Panc1 (cell line): ENCODE data around the gene MPND.

Source experiments
- SIN3A ChIP-seq: IDR thresholded peaks from 2 replicates; pipeline ENCODE4 v1.6.1; 2012; ENCODE audit warnings: low read depth, mild to moderate bottlenecking, low read length, moderate library complexity, borderline replicate concordance; ENCODE audit not compliant: insufficient read depth
- TF ChIP-seq, protein P1 (sequence below): fragments of 450-650 bp; IDR thresholded peaks from 2 replicates; pipeline ENCODE4 v1.5.1; 2017; ENCODE audit warnings: mild to moderate bottlenecking

DNA sequence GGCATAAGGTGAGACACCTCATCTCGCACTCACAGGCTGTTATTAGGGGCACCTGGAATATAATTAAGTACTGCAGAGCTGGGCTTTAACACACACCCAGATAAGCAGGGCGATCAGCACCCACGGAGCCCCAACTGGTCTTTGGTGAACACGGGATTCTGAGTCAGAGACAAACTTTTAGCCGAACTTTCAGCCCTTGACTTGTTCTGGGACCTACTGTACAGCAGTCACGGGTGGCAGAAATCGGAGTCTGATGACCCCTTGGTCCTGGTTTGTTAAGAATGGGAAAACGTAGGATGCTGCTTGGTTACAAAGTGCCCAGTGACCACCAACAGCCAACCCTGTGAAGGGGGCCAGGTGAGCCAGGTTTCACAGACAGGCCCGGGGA lies 47.9 kb downstream of the MPND start:
- TF ChIP-seq, protein P1, sequence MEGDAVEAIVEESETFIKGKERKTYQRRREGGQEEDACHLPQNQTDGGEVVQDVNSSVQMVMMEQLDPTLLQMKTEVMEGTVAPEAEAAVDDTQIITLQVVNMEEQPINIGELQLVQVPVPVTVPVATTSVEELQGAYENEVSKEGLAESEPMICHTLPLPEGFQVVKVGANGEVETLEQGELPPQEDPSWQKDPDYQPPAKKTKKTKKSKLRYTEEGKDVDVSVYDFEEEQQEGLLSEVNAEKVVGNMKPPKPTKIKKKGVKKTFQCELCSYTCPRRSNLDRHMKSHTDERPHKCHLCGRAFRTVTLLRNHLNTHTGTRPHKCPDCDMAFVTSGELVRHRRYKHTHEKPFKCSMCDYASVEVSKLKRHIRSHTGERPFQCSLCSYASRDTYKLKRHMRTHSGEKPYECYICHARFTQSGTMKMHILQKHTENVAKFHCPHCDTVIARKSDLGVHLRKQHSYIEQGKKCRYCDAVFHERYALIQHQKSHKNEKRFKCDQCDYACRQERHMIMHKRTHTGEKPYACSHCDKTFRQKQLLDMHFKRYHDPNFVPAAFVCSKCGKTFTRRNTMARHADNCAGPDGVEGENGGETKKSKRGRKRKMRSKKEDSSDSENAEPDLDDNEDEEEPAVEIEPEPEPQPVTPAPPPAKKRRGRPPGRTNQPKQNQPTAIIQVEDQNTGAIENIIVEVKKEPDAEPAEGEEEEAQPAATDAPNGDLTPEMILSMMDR: no peak
- TF ChIP-seq SIN3A: no peak
